K562 (cell line): ENCODE measurements around the gene CNTN4. TPM values are rescaled to one million over a fixed set of nuclear protein-coding genes. Genes with fewer than 3 reads are reported as not detected.

ENCODE experiments used
- ATAC-seq: fragments of 200-7000 bp; cut with Tn5 transposase; 3 replicates; pipeline ENCODE4 v1.9.1; 2020; ENCODE audit warnings: moderate library complexity
- BruUV-seq: library from RNA; stranded (reverse); fragments of 400-500 nt; replicated peaks from 2 replicates; lab custom pipeline; 2021; lab: Mats Ljungman, UMichigan
- CTCF ChIA-PET: fragments of 300-600 bp; formaldehyde crosslinking; extraction: SDS; loops from one replicate; lab custom pipeline; 2021; ENCODE audit warnings: low intra/inter-chr PET ratio; lab: Yijun Ruan, JAX
- POLR2A ChIA-PET: fragments of 300-600, 350-650 bp; sonication (Branson Sonifier 250); formaldehyde crosslinking; extraction: SDS; loops from one replicate; lab custom pipeline; 2021; ENCODE audit warnings: antibody characterized with exemption, inconsistent platforms; lab: Yijun Ruan, JAX
- DNase-seq, 4 experiments: peaks; one replicate each; pipeline versions ENCODE4 v3.0.0 to v3.0.0-alpha.2; 2011 to 2018; ENCODE audit warnings: low spot score in 3 of 4, mixed read lengths in 3 of 4; ENCODE audit errors: extremely low read depth in 1 of 4
- FAIRE-seq: peaks from 2 replicates; lab custom pipeline; 2011; peaks lifted over from hg19 to GRCh38; lab: Jason Lieb, UNC
- H2AFZ ChIP-seq: 2 replicates; pipeline ENCODE4 v1.6.0; 2011; ENCODE audit warnings: low read depth, low read length, control low read depth, inconsistent platforms
- H3K27ac ChIP-seq: fragments of 200-600 bp; 3 replicates; pipeline ENCODE4 v1.8.0; 2011; ENCODE audit warnings: low read depth, mild to moderate bottlenecking, control low read depth, inconsistent platforms, low read length, moderate library complexity, mixed read lengths; ENCODE audit errors: extremely low read depth
- H3K27me3 ChIP-seq, 2 experiments: fragments of 300-600 bp in 1 of 2; 2 replicates in 1 of 2; 3 replicates in 1 of 2; pipeline versions ENCODE4 v1.6.0 to v1.8.0; 2011; ENCODE audit warnings: inconsistent platforms in 2 of 2, low read length in 2 of 2, mild to moderate bottlenecking in 1 of 2, mixed read lengths in 1 of 2, moderate library complexity in 1 of 2; ENCODE audit not compliant: control insufficient read depth in 2 of 2, insufficient read depth in 2 of 2
- H3K36me3 ChIP-seq: fragments of 300-600 bp; 3 replicates; pipeline ENCODE4 v1.8.0; 2011; ENCODE audit warnings: mild to moderate bottlenecking, low read length, inconsistent platforms; ENCODE audit not compliant: control insufficient read depth, insufficient read depth
- H3K4me1 ChIP-seq, 2 experiments: fragments of 200-600 bp in 1 of 2; replicated peaks in 1 of 2; 2 replicates in 1 of 2; 3 replicates in 1 of 2; pipeline versions ENCODE4 v1.5.1 to v1.8.0; 2011; ENCODE audit warnings: inconsistent platforms in 2 of 2, low read length in 2 of 2, mild to moderate bottlenecking in 1 of 2, mixed read lengths in 1 of 2, moderate library complexity in 1 of 2; ENCODE audit not compliant: control insufficient read depth in 2 of 2, insufficient read depth in 2 of 2
- H3K4me2 ChIP-seq: 2 replicates; pipeline ENCODE4 v1.6.1; 2011; ENCODE audit warnings: low read length, control low read depth, inconsistent platforms, mixed read lengths; ENCODE audit not compliant: insufficient read depth
- H3K4me3 ChIP-seq: fragments of 200-600 bp; sonication (generic), shearing (Covaris generic); 2 replicates; pipeline ENCODE4 v1.5.1; 2016; ENCODE audit warnings: control low read depth, inconsistent platforms
- H3K79me2 ChIP-seq: fragments of 200-600 bp; 3 replicates; pipeline ENCODE4 v1.8.0; 2011; ENCODE audit warnings: low read length, inconsistent platforms; ENCODE audit not compliant: control insufficient read depth, insufficient read depth
- H3K9ac ChIP-seq, 2 experiments: 2 replicates each; pipeline versions ENCODE4 v1.6.0 to v1.6.1; 2011; ENCODE audit warnings: low read depth in 2 of 2, low read length in 2 of 2, control low read depth in 1 of 2, inconsistent platforms in 1 of 2, mild to moderate bottlenecking in 1 of 2, mixed read lengths in 1 of 2; ENCODE audit not compliant: insufficient read depth in 1 of 2
- H3K9me1 ChIP-seq: one replicate; pipeline ENCODE4 v1.6.0; 2011; ENCODE audit warnings: inconsistent platforms, mild to moderate bottlenecking, low read length, moderate library complexity; ENCODE audit not compliant: control insufficient read depth, insufficient read depth
- H3K9me3 ChIP-seq: replicated peaks from 2 replicates; pipeline ENCODE4 v1.5.1; 2011; ENCODE audit warnings: low read depth, low read length, inconsistent platforms; ENCODE audit not compliant: control insufficient read depth, insufficient read depth
- H4K20me1 ChIP-seq: replicated peaks from 2 replicates; pipeline ENCODE4 v1.6.1; 2011; ENCODE audit warnings: low read length, inconsistent platforms, mixed read lengths; ENCODE audit not compliant: control insufficient read depth, insufficient read depth
- JUNB ChIP-seq: fragments of 450-650 bp; formaldehyde crosslinking; conservative IDR thresholded peaks from 2 replicates; pipeline ENCODE4 v1.4.0; 2020; ENCODE audit warnings: mild to moderate bottlenecking
- MEF2D ChIP-seq: conservative IDR thresholded peaks from 2 replicates; pipeline ENCODE4 v1.6.1; 2016; ENCODE audit warnings: low read depth, missing genetic modification characterization, missing compliant biosample characterization
- MTA3 ChIP-seq: fragments of 450-650 bp; formaldehyde crosslinking; IDR thresholded peaks from 2 replicates; pipeline ENCODE4 v1.6.1; 2017; ENCODE audit warnings: mild to moderate bottlenecking, borderline replicate concordance
- WGBS: fragments of 100-300 bp; shearing (Covaris generic); methylation state at CpG from one replicate; pipeline ENCODE4 v1.1.6; 2016; ENCODE audit warnings: low coverage, mixed read lengths; ENCODE audit not compliant: insufficient coverage; ENCODE audit errors: missing lambda C conversion rate; 5-methylcytosine and 5-hydroxymethylcytosine counted together
- in situ Hi-C: fragments of 300-500 bp; cut with MboI; formaldehyde crosslinking; loops from 4 replicates; pipeline ENCODE4 v1.15.0; 2018; ENCODE audit warnings: inconsistent platforms, mixed read lengths
- intact Hi-C: fragments of 100-400 bp; cut with micrococcal nuclease; formaldehyde crosslinking; loops from 2 replicates; pipeline ENCODE4 v1.14.2; 2022
- polyA plus RNA-seq, 8 experiments: library from polyadenylated mRNA; depleted of rRNA in 4 of 8; stranded (reverse) in 5 of 8; unstranded in 3 of 8; fragments of >200 nt; fragmentation: Nextera tagmentation in 2 of 8; fragmentation: Illumina TruSeq in 1 of 8; extraction: Ambion mirVana in 2 of 8; extraction: Trizol in 1 of 8; gene quantifications; 2 replicates each; pipeline versions ENCODE4 v1.2.1 to v1.2.3, GENCODE V29; 2011 to 2014; ENCODE audit warnings: inconsistent platforms in 1 of 8, missing spikeins in 1 of 8
- total RNA-seq, 7 experiments: library from RNA; depleted of rRNA in 6 of 7; stranded (reverse); fragments of >200 nt in 6 of 7; fragmentation: Illumina TruSeq in 2 of 7; extraction: Trizol in 2 of 7; gene quantifications; 2 replicates each; pipeline versions ENCODE4 v1.2.1 to v1.2.3, GENCODE V29; 2011 to 2021; ENCODE audit warnings: low replicate concordance in 1 of 7

The CNTN4 gene
- total and polyA plus RNA-seq, 9 of the 15 experiments (the other 6 are each of a cell fraction or from before 2014, with no cell fraction given), result not detected

DNA sequence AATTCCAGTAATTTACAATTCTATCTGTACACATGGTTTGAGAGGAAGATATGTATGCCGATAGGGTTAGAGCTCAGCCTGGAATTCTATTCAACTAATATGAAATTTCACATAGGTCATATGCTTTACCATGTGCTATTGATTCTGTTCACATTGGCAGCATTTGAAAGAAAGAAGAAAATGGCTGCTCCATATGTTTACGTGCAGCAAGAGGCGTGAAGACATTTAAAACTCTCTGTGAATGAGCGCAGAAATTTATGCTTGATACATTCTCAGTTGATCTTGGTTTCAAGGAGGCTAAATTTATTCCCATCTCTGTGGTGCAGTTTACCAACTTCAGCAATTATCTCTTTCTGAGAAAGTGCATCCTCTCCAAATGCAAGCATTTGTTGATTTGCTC lies 478.9 kb downstream of the CNTN4 start:
- POLR2A ChIA-PET, result no interaction called here
- CTCF ChIA-PET, result no interaction called here
- Histone ChIP-seq H3K27me3 (no peaks in the 10 kb centered on the region), H3K4me1 (no peaks in the 10 kb centered on the region), H3K9me3 (no peaks in the 10 kb centered on the region), H2AFZ (no peak overlapping the region), H3K4me3 (no peak overlapping the region), H3K9me1 (no peaks in the 10 kb centered on the region), H3K27ac (no peak overlapping the region), H3K79me2 (no peaks in the 10 kb centered on the region), H4K20me1 (no peaks in the 10 kb centered on the region), H3K9ac (no peak overlapping the region), H3K4me2 (no peak overlapping the region), H3K36me3 (no peaks in the 10 kb centered on the region)
- FAIRE-seq (no peak), DNase-seq (no peak), ATAC-seq (no peak)
- intact Hi-C loops, result no loop called here
- WGBS, result 0% methylated on average over 4 of the region's 4 CpGs
- no TSS peak for BruUV-seq
- TF ChIP-seq MEF2D (tag), result no peak
- in situ Hi-C loops, result no loop called here

DNA sequence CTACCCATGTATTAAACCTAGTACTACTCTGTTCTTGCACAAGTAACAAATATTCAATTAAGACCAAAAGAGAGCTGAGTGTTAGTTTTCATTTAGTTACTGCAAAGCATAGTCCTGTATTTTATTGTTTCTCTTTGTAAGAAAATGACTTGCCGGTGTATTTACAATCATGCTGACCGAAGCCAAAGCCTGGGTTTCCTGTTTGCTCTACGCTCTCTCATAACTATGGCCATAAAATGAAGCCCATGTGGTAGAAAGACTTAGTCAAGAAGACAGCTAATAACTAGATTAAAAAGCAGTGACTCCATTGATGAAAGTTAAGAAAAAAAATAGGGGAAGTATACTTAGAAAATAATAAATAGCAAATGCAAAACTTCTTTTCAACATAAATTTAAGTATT lies 479.9 kb downstream of the CNTN4 start:
- Histone ChIP-seq H3K27ac (no peak overlapping the region), H3K4me1 (no peaks in the 10 kb centered on the region), H3K4me3 (no peak overlapping the region), H2AFZ (no peak overlapping the region), H4K20me1 (no peaks in the 10 kb centered on the region), H3K9me3 (no peaks in the 10 kb centered on the region), H3K27me3 (no peaks in the 10 kb centered on the region), H3K79me2 (no peaks in the 10 kb centered on the region), H3K4me2 (no peak overlapping the region), H3K36me3 (no peaks in the 10 kb centered on the region), H3K9ac (no peak overlapping the region)
- BruUV-seq, result no TSS peak
- intact Hi-C loops, result no loop called here
- POLR2A ChIA-PET, result no interaction called here
- CTCF ChIA-PET, result no interaction called here
- DNase-seq, result no peak
- 2% methylated on average over 3 of the region's 3 CpGs for WGBS
- in situ Hi-C loops, result no loop called here
- ATAC-seq, result no peak
- no peak for FAIRE-seq
- TF ChIP-seq JUNB (CRISPR knock-in tag) (no peak), MTA3 (no peak)
- TF ChIP-seq, all 486 proteins: peak for 0
- no peaks in the 10 kb centered on the region for H3K9me1 ChIP-seq
